HG02981 (cell line): Measurements from ENCODE around the gene ZNF761.
"Not testable (repeated sequence)": the region's sequence is repeated elsewhere in the genome, so short reads cannot be mapped to it uniquely, and the experiment has no call there.

ENCODE experiments used
- ATAC-seq: cut with Tn5 transposase; IDR thresholded peaks from one replicate; pipeline ENCODE4 v1.9.1; 2021; ENCODE audit warnings: mild to moderate bottlenecking, moderate library complexity; ENCODE audit not compliant: unreplicated experiment

ZNF761 gene

GRCh38 chr19:53431399-53432087, at the start of gene ZNF761:
ZNF761 (plus strand) TSS chr19:53431984; CDS start chr19:53447269, 15,285 bp downstream.
- ATAC-seq, result peak; percentile 96

- ATAC-seq, result no peak
These were observed 43.6 kb upstream of the ZNF761 start for GRCh38 chr19:53388168-53388567.

GRCh38 chr19:53388904-53389303, 42.9 kb upstream of the ZNF761 start:
- ATAC-seq, result no peak

GRCh38 chr19:53389571-53389970, 42.2 kb upstream of the ZNF761 start:
- ATAC-seq, result no peak

- no peak for ATAC-seq
These were observed 41.8 kb upstream of the ZNF761 start for GRCh38 chr19:53389978-53390377.

- ATAC-seq, result no peak
These were observed 37.2 kb upstream of the ZNF761 start for GRCh38 chr19:53394522-53394973.

GRCh38 chr19:53394974-53395839, 36.6 kb upstream of the ZNF761 start, which contains the start of gene ZNF765:
ZNF765 (plus strand) TSS chr19:53395149; CDS start chr19:53398016, 2,867 bp downstream.
- peak; percentile 89 for ATAC-seq

GRCh38 chr19:53395840-53396524, 35.8 kb upstream of the ZNF761 start:
- ATAC-seq, result not testable (repeated sequence)

GRCh38 chr19:53396525-53396868, 35.3 kb upstream of the ZNF761 start:
- no peak for ATAC-seq

- ATAC-seq, result not testable (repeated sequence)
These were observed 33.9 kb upstream of the ZNF761 start for GRCh38 chr19:53397918-53398317.

GRCh38 chr19:53409505-53410204, 22.1 kb upstream of the ZNF761 start:
- ATAC-seq, result no peak

GRCh38 chr19:53420520-53421315, 11.1 kb upstream of the ZNF761 start:
- ATAC-seq, result not testable (repeated sequence)

- no peak for ATAC-seq
These were observed 9.2 kb upstream of the ZNF761 start for GRCh38 chr19:53422551-53422950.

- not testable (repeated sequence) for ATAC-seq
These were observed 8.7 kb upstream of the ZNF761 start for GRCh38 chr19:53423074-53423473.

- not testable (repeated sequence) for ATAC-seq
These were observed 8.1 kb upstream of the ZNF761 start for GRCh38 chr19:53423680-53424079.

- no peak for ATAC-seq
These were observed 6.7 kb upstream of the ZNF761 start for GRCh38 chr19:53424968-53425597.

GRCh38 chr19:53432088-53432661, 391 bp downstream of the ZNF761 start:
- peak; percentile 16 for ATAC-seq

- not testable (repeated sequence) for ATAC-seq
These were observed 12.0 kb downstream of the ZNF761 start for GRCh38 chr19:53443809-53444208.

- ATAC-seq, result not testable (repeated sequence)
These were observed 15.4 kb downstream of the ZNF761 start for GRCh38 chr19:53447196-53447595.
